HG03135 (cell line): ENCODE data around the gene CASP6.

Experiments used
- ATAC-seq: cut with Tn5 transposase; IDR thresholded peaks from one replicate; pipeline ENCODE4 v1.9.1; 2021; ENCODE audit warnings: mild to moderate bottlenecking, moderate library complexity; ENCODE audit not compliant: unreplicated experiment

CASP6 gene

GRCh38 chr4:109672169-109672930 is 30.9 kb downstream of the CASP6 start:
- ATAC-seq = no peak

- ATAC-seq = no peak
Measured at GRCh38 chr4:109671350-109671749, 31.9 kb downstream of the CASP6 start.

GRCh38 chr4:109665783-109666485 is 37.3 kb downstream of the CASP6 start:
- no peak for ATAC-seq

GRCh38 chr4:109662771-109663170 is 40.5 kb downstream of the CASP6 start:
- ATAC-seq = no peak

GRCh38 chr4:109662116-109662515 is 41.1 kb downstream of the CASP6 start:
- ATAC-seq = no peak

GRCh38 chr4:109658871-109659410 is 44.3 kb downstream of the CASP6 start:
- ATAC-seq = no peak

GRCh38 chr4:109657854-109658418 is 45.3 kb downstream of the CASP6 start:
- ATAC-seq = no peak

GRCh38 chr4:109655396-109655795 is 47.8 kb downstream of the CASP6 start:
- no peak for ATAC-seq

GRCh38 chr4:109649872-109650271 is 53.4 kb downstream of the CASP6 start:
- ATAC-seq = peak; percentile 81

GRCh38 chr4:109648997-109649575 is 54.2 kb downstream of the CASP6 start:
- ATAC-seq = no peak

- ATAC-seq = peak; percentile 64
Measured at GRCh38 chr4:109648266-109648996, 54.8 kb downstream of the CASP6 start.

- ATAC-seq = no peak
Measured at GRCh38 chr4:109645874-109646710, 57.2 kb downstream of the CASP6 start.

- ATAC-seq = no peak
Measured at GRCh38 chr4:109640644-109641043, 62.6 kb downstream of the CASP6 start.
